Right atrium auricular region (tissue), 2 donors: Measurements from ENCODE around the gene STARD9. TPM values are rescaled to one million over a fixed set of nuclear protein-coding genes. Genes with fewer than 3 reads are reported as not detected.

Experiments used
- DNase-seq: peaks from one replicate; pipeline ENCODE4 v3.0.0-alpha.2; 2019; ENCODE audit warnings: low spot score
- H3K27ac ChIP-seq, 2 donors: fragments of 200-600 bp; sonication (generic); 1 replicate in 1 of 2; 2 replicates in 1 of 2; pipeline ENCODE4 v1.5.1; 2016 to 2019
- H3K27me3 ChIP-seq, 2 donors: fragments of 200-600 bp; sonication (generic); one replicate each; pipeline versions ENCODE4 v1.5.1 to v1.6.0; 2017 to 2019
- H3K36me3 ChIP-seq: fragments of 200-600 bp; sonication (generic); one replicate; pipeline ENCODE4 v1.5.1; 2016
- H3K4me1 ChIP-seq, 2 donors: fragments of 200-600 bp; sonication (generic); one replicate each; pipeline versions ENCODE4 v1.5.1 to v1.6.0; 2017 to 2019
- H3K4me3 ChIP-seq, 2 donors: fragments of 200-600 bp; sonication (generic); 1 replicate in 1 of 2; 2 replicates in 1 of 2; pipeline ENCODE4 v1.5.1; 2017 to 2019; ENCODE audit warnings: mild to moderate bottlenecking in 1 of 2, moderate library complexity in 1 of 2
- H3K9me3 ChIP-seq, 2 donors: fragments of 200-600 bp; sonication (generic); one replicate each; pipeline ENCODE4 v1.5.1; 2019
- CTCF ChIP-seq, 2 donors: fragments of 200-600 bp; sonication (generic); IDR thresholded peaks; one replicate each; pipeline ENCODE4 v1.5.1; 2019; ENCODE audit warnings: antibody characterized with exemption in 2 of 2
- total RNA-seq, 2 donors: library from RNA; depleted of rRNA; stranded (reverse); fragments of >200 nt; gene quantifications; one replicate each; pipeline ENCODE4 v1.1.0, GENCODE V29; 2016

STARD9 gene
- total RNA-seq, 2 donors from 2014 or later, result 8.3 to 8.8 TPM

DNA sequence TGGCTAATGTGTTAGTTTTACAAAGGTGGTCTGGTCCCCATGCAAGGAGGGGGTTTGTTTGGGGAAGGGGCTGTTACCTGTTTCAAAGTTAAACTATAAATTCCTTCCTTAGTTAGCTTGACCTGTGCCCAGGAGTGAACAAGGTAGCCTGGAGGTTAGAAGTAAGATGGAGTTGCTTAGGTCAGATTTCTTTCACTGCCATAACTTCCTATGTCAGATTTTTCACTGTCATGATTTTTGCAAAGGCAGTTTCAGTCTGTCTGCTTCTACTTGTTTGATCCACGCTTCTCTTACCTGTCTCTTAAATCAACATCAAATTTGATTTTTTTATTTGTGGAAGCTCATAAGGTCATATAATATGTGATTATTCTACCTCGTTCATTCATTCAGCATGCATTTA, 28.6 kb downstream of the STARD9 start:
- peaks cover 0 to 39% of the 10 kb centered on the region in 2 donors for H3K4me1 ChIP-seq
- no peak for DNase-seq
- no peak overlapping the region for H3K4me3 ChIP-seq
- no peak for TF ChIP-seq CTCF (IDR thresholded peaks at IDR 0.05)
- H3K36me3 ChIP-seq, result peaks cover 11% of the 10 kb centered on the region
- no peak overlapping the region for H3K27ac ChIP-seq
- no peaks in the 10 kb centered on the region for H3K9me3 ChIP-seq
- no peaks in the 10 kb centered on the region for H3K27me3 ChIP-seq

- peaks cover 11% of the 10 kb centered on the region for H3K36me3 ChIP-seq
- H3K9me3 ChIP-seq, result no peaks in the 10 kb centered on the region
- peaks cover 0 to 42% of the 10 kb centered on the region in 2 donors for H3K4me1 ChIP-seq
- H3K4me3 ChIP-seq, result no peak overlapping the region
- H3K27ac ChIP-seq, result peak overlapping the region in 1 of 2 donors; percentile 42
- no peak for TF ChIP-seq CTCF (IDR thresholded peaks at IDR 0.05)
- no peak for DNase-seq
- H3K27me3 ChIP-seq, result no peaks in the 10 kb centered on the region
These were observed 29.7 kb downstream of the STARD9 start for GRCh38 chr15:42604894-42605744.

GRCh38 chr15:42605796-42606195, 30.4 kb downstream of the STARD9 start:
- H3K27ac ChIP-seq, result peak overlapping the region in 1 of 2 donors; percentile 42
- H3K27me3 ChIP-seq, result no peaks in the 10 kb centered on the region
- H3K36me3 ChIP-seq, result peaks cover 11% of the 10 kb centered on the region
- no peak overlapping the region for H3K4me3 ChIP-seq
- no peak for TF ChIP-seq CTCF (IDR thresholded peaks at IDR 0.05)
- H3K9me3 ChIP-seq, result no peaks in the 10 kb centered on the region
- no peak for DNase-seq
- peaks cover 0 to 42% of the 10 kb centered on the region in 2 donors for H3K4me1 ChIP-seq

GRCh38 chr15:42608110-42608531, 32.7 kb downstream of the STARD9 start:
- H3K4me3 ChIP-seq, result no peak overlapping the region
- TF ChIP-seq CTCF (IDR thresholded peaks at IDR 0.05), result no peak
- H3K27me3 ChIP-seq, result no peaks in the 10 kb centered on the region
- H3K27ac ChIP-seq, result peak overlapping the region in 1 of 2 donors; percentile 5
- H3K36me3 ChIP-seq, result peaks cover 11% of the 10 kb centered on the region
- DNase-seq, result no peak
- H3K4me1 ChIP-seq, result peaks cover 0 to 42% of the 10 kb centered on the region in 2 donors
- no peaks in the 10 kb centered on the region for H3K9me3 ChIP-seq

GRCh38 chr15:42608752-42609488, 33.5 kb downstream of the STARD9 start:
- Histone ChIP-seq H3K27me3 (no peaks in the 10 kb centered on the region), H3K4me1 (peaks cover 0 to 42% of the 10 kb centered on the region in 2 donors), H3K27ac (peak overlapping the region in 1 of 2 donors; percentile 5), H3K4me3 (no peak overlapping the region), H3K36me3 (peaks cover 11% of the 10 kb centered on the region), H3K9me3 (no peaks in the 10 kb centered on the region)
- no peak for DNase-seq
- no peak for TF ChIP-seq CTCF (IDR thresholded peaks at IDR 0.05)
